ENCODE data around the gene ATXN7.

ATXN7 gene

GRCh38 chr3:63926309-63926708 lies 62.6 kb downstream of the ATXN7 start:
- H3K27ac ChIP-seq = no peak overlapping the region
- TF ChIP-seq, protein P1, sequence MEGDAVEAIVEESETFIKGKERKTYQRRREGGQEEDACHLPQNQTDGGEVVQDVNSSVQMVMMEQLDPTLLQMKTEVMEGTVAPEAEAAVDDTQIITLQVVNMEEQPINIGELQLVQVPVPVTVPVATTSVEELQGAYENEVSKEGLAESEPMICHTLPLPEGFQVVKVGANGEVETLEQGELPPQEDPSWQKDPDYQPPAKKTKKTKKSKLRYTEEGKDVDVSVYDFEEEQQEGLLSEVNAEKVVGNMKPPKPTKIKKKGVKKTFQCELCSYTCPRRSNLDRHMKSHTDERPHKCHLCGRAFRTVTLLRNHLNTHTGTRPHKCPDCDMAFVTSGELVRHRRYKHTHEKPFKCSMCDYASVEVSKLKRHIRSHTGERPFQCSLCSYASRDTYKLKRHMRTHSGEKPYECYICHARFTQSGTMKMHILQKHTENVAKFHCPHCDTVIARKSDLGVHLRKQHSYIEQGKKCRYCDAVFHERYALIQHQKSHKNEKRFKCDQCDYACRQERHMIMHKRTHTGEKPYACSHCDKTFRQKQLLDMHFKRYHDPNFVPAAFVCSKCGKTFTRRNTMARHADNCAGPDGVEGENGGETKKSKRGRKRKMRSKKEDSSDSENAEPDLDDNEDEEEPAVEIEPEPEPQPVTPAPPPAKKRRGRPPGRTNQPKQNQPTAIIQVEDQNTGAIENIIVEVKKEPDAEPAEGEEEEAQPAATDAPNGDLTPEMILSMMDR (conservative IDR thresholded peaks at IDR 0.05) = no peak
- TF ChIP-seq ZFX (IDR thresholded peaks at IDR 0.05) = no peak

DNA sequence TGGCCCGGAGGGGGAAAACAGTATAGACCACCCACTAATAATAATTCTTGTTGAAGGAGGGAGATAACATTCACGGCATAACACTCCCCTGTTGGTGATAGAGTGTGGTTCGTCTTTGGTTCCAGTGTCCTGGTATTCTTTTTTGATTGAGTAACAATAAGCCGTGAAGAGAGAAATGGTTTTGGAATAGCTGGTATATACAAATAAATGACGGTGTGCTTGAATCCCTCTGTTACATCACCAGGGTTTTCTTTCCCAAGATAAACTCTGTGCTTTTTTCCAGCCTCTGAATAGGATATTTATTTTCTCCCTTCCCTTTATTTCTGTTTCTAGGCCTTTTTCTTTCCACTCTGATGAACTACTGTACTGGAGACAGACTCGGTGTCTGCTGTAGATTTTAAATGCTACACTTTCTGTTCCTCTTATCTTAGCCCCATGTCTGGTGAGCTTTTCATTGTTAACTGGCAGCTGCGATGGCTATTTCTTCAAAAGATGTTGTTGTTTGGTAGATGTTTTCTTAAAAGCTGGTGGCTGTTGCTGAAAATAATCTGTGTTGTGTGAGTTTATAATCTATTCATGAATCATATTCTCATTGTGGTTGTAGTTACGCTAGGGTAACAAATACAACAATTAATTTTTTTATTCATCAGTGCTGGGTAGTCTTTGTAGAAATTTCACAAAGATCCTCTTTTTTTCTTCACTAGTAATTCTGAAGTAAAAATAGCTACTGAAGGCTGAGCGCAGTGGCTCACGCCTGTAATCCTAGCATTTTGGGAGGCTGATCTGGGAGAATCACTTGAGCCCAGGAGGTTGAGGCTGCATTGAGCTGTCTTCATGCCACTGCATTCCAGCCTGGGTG lies 64.0 kb downstream of the ATXN7 start:
- no peak for TF ChIP-seq ZFX (IDR thresholded peaks at IDR 0.05)
- TF ChIP-seq, protein P1 (conservative IDR thresholded peaks at IDR 0.05) = no peak

DNA sequence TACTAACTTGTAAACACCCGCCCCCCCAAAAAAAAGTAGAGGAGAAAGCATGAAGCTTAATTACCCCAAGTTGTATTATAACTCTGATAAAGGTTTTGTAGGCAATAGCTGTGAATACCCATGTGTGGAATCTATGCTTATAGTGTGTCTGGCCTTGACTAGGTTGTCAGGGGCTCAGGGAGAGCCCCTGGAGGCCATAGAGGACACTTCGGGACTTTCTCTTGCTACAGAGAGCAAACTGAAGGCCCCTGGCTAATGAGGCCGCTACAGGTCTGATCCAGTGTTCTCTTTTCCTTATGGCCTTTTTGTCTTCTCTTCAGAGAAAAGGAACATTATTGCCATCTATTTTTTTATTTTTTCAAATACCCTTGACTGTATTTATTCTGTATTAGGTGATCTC lies 67.6 kb downstream of the ATXN7 start:
- no peak for TF ChIP-seq ZFX (IDR thresholded peaks at IDR 0.05)
- H3K27ac ChIP-seq = no peak overlapping the region

More for the DNA sequence above, 64.0 kb downstream of the ATXN7 start:
- H3K27ac ChIP-seq = no peak overlapping the region

DNA sequence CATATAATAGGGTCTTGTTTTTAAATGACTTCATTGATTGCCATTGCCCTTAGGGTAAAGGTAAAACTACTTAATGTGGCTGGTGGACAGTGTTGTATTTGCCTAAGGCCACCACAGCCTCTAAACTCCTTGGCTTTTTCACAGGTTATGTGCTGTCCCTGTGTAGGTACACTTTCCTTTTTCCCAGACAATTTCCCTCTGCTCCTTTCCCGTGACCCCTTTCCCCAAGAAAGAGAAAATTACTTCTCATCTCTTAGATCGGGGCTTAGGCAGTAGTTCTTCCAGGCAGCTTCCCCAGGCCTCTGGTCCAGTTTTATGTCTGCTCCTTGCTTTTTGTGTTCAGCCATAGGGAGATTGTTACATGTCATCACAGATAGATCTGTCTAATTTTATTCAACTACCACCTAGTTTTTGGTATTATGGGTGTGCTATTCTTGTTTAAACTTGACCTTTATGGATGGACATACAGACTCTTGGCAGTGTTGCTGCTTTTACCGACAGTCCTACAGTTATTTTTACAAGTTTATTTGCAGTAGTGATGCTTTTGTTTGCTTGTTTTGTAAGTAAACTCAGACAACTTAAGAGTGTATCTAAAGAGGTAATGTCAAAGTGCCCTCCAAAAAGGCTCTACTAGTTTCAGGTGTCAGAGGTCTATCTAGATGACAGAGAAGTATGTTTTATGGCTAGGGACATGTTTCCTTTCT lies 69.0 kb downstream of the ATXN7 start:
- TF ChIP-seq ZFX (IDR thresholded peaks at IDR 0.05) = no peak
- TF ChIP-seq, protein P1 (conservative IDR thresholded peaks at IDR 0.05) = no peak
- H3K27ac ChIP-seq = no peak overlapping the region

GRCh38 chr3:63933459-63933858 lies 69.8 kb downstream of the ATXN7 start:
- H3K27ac ChIP-seq = no peak overlapping the region
- TF ChIP-seq, protein P1 (conservative IDR thresholded peaks at IDR 0.05) = no peak
- no peak for TF ChIP-seq ZFX (IDR thresholded peaks at IDR 0.05)

GRCh38 chr3:63934041-63934866 lies 70.6 kb downstream of the ATXN7 start:
- TF ChIP-seq, protein P1 (conservative IDR thresholded peaks at IDR 0.05) = no peak
- TF ChIP-seq ZFX (IDR thresholded peaks at IDR 0.05) = no peak
- H3K27ac ChIP-seq = no peak overlapping the region

DNA sequence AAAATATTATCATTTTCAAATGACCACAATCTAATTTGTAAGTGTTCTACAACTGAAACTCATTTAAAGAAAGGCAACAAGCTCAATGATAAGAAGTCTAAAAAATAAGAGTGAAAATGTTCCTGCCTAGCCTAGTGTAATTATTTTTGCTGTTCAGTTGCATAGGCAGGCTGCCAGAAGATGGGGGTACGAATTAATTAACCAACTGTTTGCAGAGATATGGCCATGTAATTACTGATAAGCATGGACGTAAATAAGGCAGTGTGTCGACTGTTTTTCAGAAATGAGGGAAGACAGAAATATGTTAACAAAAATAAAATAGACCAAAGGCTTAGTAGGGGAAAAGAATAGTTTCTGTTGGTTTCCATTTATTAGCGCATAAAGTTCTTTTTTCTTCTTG lies 73.3 kb downstream of the ATXN7 start:
- TF ChIP-seq ZFX (IDR thresholded peaks at IDR 0.05) = no peak
- TF ChIP-seq, protein P1 (conservative IDR thresholded peaks at IDR 0.05) = no peak
- H3K27ac ChIP-seq = no peak overlapping the region
